Body of pancreas (tissue), 4 donors: ENCODE measurements around the gene PPP4R1. TPM values are rescaled to one million over a fixed set of nuclear protein-coding genes. Genes with fewer than 3 reads are reported as not detected.

Experiments
- ATAC-seq: fragments of 150-250 bp; one replicate; pipeline ENCODE4 v1.9.1; 2016
- DNase-seq, 4 donors: peaks; one replicate each; pipeline ENCODE4 v3.0.0-alpha.2; 2019
- H3K27ac ChIP-seq, 4 donors: fragments of 200-600 bp; sonication (generic); 1 replicate in 3 of 4; 2 replicates in 1 of 4; pipeline versions ENCODE4 v1.5.1 to v1.6.1; 2016 to 2019; ENCODE audit warnings: mild to moderate bottlenecking in 1 of 4, mixed read lengths in 1 of 4, moderate library complexity in 1 of 4
- H3K27me3 ChIP-seq, 2 donors: fragments of 200-600 bp; sonication (generic); one replicate each; pipeline ENCODE4 v1.6.0; 2016; ENCODE audit warnings: mild to moderate bottlenecking in 1 of 2
- H3K36me3 ChIP-seq, 2 donors: fragments of 200-600 bp; sonication (generic); replicated peaks in 1 of 2; 2 replicates each; pipeline ENCODE4 v1.5.1; 2016; ENCODE audit warnings: low read depth in 2 of 2; ENCODE audit not compliant: insufficient read depth in 1 of 2
- H3K4me1 ChIP-seq: fragments of 200-600 bp; sonication (generic); one replicate; pipeline ENCODE4 v1.6.0; 2016
- H3K4me3 ChIP-seq, 2 donors: fragments of 200-600 bp; sonication (generic); 1 replicate in 1 of 2; 2 replicates in 1 of 2; pipeline ENCODE4 v1.5.1; 2016 to 2019
- H3K9me3 ChIP-seq, 3 donors: fragments of 200-600 bp; sonication (generic); 1 replicate in 2 of 3; 2 replicates in 1 of 3; pipeline ENCODE4 v1.5.1; 2016
- POLR2A ChIP-seq, 3 donors: fragments of 450-650 bp; IDR thresholded peaks; one replicate each; pipeline ENCODE4 v1.6.1; 2016; ENCODE audit warnings: antibody characterized with exemption in 3 of 3, mild to moderate bottlenecking in 2 of 3
- WGBS, 2 donors: methylation state at CpG; one replicate each; pipeline ENCODE4 v1.1.5; 2017; 5-methylcytosine and 5-hydroxymethylcytosine counted together
- intact Hi-C: fragments of 100-400 bp; cut with DNase I; formaldehyde crosslinking; loops from one replicate; pipeline ENCODE4 v1.15.1; 2023
- total RNA-seq, 2 donors: library from RNA; depleted of rRNA; stranded (reverse); fragments of >200 nt; gene quantifications; one replicate each; pipeline ENCODE4 v1.1.0, GENCODE V29; 2016
- TF ChIP-seq, protein P1 (sequence below), 7 experiments: fragments of 450-650 bp in 4 of 7; fragments of 200-600 bp in 3 of 7; sonication (generic) in 3 of 7; IDR thresholded peaks; one replicate each; pipeline ENCODE4 v1.5.1; 2016 to 2019; ENCODE audit warnings: antibody characterized with exemption in 7 of 7

The PPP4R1 gene
- total RNA-seq, 2 donors from 2014 or later = 46.4 to 73.5 TPM

DNA sequence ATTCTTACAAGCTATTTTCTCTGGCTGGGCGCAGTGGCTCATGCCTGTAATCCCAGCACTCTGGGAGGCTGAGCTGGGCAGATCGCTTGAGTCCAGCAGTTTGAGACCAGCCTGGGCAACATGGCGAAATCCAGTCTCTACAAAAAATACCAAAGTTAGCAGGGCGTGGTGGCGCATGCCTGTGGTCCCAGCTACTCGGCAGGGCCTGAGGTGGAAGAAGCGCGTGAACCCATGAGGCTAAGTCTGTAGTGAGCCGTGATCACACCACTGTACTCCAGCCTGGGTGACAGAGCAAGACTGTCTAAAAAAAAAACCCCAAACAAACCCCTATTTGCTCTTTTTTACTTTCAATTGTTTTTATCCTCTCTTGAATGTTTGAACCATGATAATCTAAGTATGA is 37.0 kb downstream of the PPP4R1 start:
- ATAC-seq = no peak
- TF ChIP-seq POLR2A (IDR thresholded peaks at IDR 0.05) = no peak
- TF ChIP-seq, protein P1, sequence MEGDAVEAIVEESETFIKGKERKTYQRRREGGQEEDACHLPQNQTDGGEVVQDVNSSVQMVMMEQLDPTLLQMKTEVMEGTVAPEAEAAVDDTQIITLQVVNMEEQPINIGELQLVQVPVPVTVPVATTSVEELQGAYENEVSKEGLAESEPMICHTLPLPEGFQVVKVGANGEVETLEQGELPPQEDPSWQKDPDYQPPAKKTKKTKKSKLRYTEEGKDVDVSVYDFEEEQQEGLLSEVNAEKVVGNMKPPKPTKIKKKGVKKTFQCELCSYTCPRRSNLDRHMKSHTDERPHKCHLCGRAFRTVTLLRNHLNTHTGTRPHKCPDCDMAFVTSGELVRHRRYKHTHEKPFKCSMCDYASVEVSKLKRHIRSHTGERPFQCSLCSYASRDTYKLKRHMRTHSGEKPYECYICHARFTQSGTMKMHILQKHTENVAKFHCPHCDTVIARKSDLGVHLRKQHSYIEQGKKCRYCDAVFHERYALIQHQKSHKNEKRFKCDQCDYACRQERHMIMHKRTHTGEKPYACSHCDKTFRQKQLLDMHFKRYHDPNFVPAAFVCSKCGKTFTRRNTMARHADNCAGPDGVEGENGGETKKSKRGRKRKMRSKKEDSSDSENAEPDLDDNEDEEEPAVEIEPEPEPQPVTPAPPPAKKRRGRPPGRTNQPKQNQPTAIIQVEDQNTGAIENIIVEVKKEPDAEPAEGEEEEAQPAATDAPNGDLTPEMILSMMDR (IDR thresholded peaks at IDR 0.05) = no peak
- Histone ChIP-seq H3K9me3 (no peaks in the 10 kb centered on the region), H3K36me3 (peaks cover 6 to 11% of the 10 kb centered on the region in 2 donors), H3K27me3 (no peaks in the 10 kb centered on the region), H3K4me1 (no peaks in the 10 kb centered on the region), H3K27ac (no peak overlapping the region), H3K4me3 (no peak overlapping the region)
- no peak for DNase-seq
- intact Hi-C loops = no loop called here
- 94 to 96% methylated on average over 9 of the region's 9 CpGs for WGBS, 2 donors

DNA sequence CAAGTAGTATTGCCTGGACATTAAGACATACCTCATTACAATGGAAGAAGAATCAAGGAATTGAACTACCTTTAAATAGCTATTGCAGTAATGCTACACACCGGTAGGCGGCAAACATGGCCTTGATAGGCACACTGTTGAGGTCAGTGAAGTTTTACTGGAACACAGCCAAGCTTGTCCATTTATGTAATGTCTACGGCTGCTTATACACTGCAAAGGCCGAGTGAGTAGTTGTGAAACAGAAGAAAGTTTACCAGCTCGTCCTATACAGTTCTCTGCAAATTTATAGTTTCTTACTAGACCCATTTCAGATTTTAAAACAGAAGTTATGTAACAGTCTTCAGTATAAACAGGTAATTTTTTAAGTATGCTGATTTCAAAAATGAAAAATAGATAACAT is 38.8 kb downstream of the PPP4R1 start:
- Histone ChIP-seq H3K27ac (peak overlapping the region in 3 of 4 donors; percentile 31 to 48 (median 42)), H3K4me3 (no peak overlapping the region), H3K27me3 (no peaks in the 10 kb centered on the region), H3K4me1 (no peaks in the 10 kb centered on the region), H3K36me3 (peaks cover 3 to 8% of the 10 kb centered on the region in 2 donors), H3K9me3 (no peaks in the 10 kb centered on the region)
- ATAC-seq (peak; percentile 99), DNase-seq (peak; percentile 87 to 96 (median 92))
- intact Hi-C loops = no loop called here
- TF ChIP-seq, protein P1 (IDR thresholded peaks at IDR 0.05) = peak; percentile 71 to 97 (median 92)
- no peak for TF ChIP-seq POLR2A (IDR thresholded peaks at IDR 0.05)
- 2 to 4% methylated on average over 5 of the region's 5 CpGs for WGBS, 2 donors

GRCh38 chr18:9574473-9575115 is 39.8 kb downstream of the PPP4R1 start:
- no peak for ATAC-seq
- 90% methylated on average over 7 of the region's 7 CpGs for WGBS, 2 donors
- Histone ChIP-seq H3K27me3 (no peaks in the 10 kb centered on the region), H3K4me1 (no peaks in the 10 kb centered on the region), H3K27ac (no peak overlapping the region), H3K9me3 (no peaks in the 10 kb centered on the region), H3K4me3 (no peak overlapping the region), H3K36me3 (peaks cover 0 to 8% of the 10 kb centered on the region in 2 donors)
- intact Hi-C loops = no loop called here
- DNase-seq = no peak
- TF ChIP-seq, protein P1 (IDR thresholded peaks at IDR 0.05) = no peak
- TF ChIP-seq POLR2A (IDR thresholded peaks at IDR 0.05) = no peak

GRCh38 chr18:9571546-9571945 is 42.8 kb downstream of the PPP4R1 start:
- Histone ChIP-seq H3K9me3 (no peaks in the 10 kb centered on the region), H3K27me3 (no peaks in the 10 kb centered on the region), H3K36me3 (peaks cover 0 to 5% of the 10 kb centered on the region in 2 donors), H3K27ac (no peak overlapping the region), H3K4me1 (no peaks in the 10 kb centered on the region), H3K4me3 (no peak overlapping the region)
- 91 to 93% methylated on average over 3 of the region's 3 CpGs for WGBS, 2 donors
- intact Hi-C loops = no loop called here
- DNase-seq = no peak
- ATAC-seq = no peak
- no peak for TF ChIP-seq POLR2A (IDR thresholded peaks at IDR 0.05)
- TF ChIP-seq, protein P1 (IDR thresholded peaks at IDR 0.05) = no peak

DNA sequence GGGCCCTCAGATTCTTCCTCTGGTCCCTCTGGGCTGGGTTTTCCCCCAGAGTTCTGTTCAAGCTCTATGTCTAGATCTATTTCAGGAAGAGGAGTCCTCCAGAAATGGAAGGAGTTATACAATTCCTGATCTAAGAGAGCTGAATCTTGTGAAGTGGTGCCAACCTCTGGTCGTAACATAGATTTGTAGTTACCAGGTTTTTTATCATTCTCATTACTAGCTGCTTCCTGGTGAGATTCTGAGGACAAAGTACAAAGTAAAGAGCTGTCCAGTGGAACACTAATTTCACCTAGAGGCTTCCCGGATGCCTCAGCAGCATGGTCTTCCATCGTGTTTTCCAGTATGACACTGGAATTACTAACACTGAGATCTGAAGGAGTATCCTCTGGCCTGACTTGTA is 44.1 kb downstream of the PPP4R1 start:
- WGBS, 2 donors = 68 to 78% methylated on average over 3 of the region's 3 CpGs
- peaks cover 0 to 5% of the 10 kb centered on the region in 2 donors for H3K36me3 ChIP-seq
- H3K9me3 ChIP-seq = no peaks in the 10 kb centered on the region
- no peaks in the 10 kb centered on the region for H3K27me3 ChIP-seq
- DNase-seq (no peak), ATAC-seq (no peak)
- intact Hi-C loops = no loop called here
- H3K4me1 ChIP-seq = no peaks in the 10 kb centered on the region
- TF ChIP-seq, protein P1 (IDR thresholded peaks at IDR 0.05) = no peak
- no peak for TF ChIP-seq POLR2A (IDR thresholded peaks at IDR 0.05)
- H3K27ac ChIP-seq = no peak overlapping the region
- H3K4me3 ChIP-seq = no peak overlapping the region
